Head of caudate nucleus (tissue), 42 donors: Measurements from ENCODE around the gene EGLN1.

Experiments
- DNase-seq, 42 donors: peaks; one replicate each; pipeline versions ENCODE4 v3.0.0 to v3.0.0-alpha.2; 2020 to 2021; ENCODE audit warnings: mixed read lengths in 7 of 42
- intact Hi-C: fragments of 100-400 bp; cut with DNase I; formaldehyde crosslinking; loops from one replicate; pipeline ENCODE4 v1.15.0; 2022

EGLN1 gene

DNA sequence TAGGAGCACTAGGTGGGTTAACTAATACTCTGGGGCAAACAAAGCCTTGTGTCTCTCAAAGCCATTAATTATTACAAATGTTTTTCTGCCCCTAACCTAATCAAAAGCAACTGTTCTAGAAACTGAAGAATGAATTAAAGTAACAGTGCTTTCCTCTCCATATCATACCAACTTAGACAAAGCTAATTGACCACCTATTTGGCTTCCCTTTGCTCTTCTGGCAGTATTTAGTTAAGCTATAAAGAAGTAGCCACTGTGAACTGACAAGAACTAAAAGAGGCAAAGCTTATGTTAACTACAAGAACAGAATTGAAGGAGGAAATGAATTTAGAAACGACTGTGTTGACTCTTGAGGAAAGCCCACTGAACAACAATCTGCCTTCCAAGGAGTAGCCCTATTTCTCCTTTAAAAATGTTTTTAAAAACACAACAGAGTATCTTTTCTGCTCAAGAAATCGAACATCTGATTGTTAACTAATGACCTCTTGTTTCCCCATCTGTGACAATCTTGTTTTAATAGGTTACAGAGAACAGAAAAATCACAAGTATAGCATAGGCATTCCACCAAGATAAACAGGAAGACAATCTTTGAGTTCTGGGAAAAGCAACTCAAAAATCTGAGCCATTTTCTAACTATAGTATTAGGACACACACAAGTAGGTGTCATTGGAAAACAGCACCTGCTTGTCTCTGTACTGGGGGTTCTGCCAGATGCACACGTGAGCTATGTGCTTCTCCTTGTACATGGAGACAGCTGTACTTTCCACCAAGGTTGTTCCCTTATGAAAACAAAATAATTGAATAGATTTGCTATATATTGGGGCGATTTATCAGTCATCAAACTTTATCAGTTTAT lies 3.1 kb upstream of the EGLN1 start:
- intact Hi-C loops = loop anchor here (5.0 kb wide), 2 partner anchors 88 to 102 kb away; partner anchors contain the start of genes EXOC8, SPRTN and TSNAX
- no peak for DNase-seq

DNA sequence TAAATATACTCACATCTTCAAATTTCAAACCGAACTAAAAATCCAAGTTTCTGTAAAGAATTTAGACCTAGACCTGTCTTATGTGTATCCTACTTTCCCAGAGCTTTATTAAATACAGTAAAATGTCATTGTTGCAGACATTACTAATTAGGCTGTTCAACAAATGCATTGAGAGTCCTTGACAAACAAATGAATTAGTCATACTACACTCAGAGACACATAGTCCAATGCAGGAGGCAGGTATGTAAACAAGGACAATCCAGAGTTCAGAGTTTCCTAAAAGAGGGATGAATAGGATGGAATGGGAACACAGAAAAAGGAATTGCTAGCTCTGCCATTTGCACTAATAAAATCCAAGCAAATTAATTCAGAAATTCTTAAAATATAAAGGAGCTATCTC lies 1.6 kb upstream of the EGLN1 start:
- intact Hi-C loops = loop anchor here (5.0 kb wide), 2 partner anchors 86 to 104 kb away; partner anchors contain the start of genes EXOC8, SPRTN and TSNAX
- DNase-seq = no peak

DNA sequence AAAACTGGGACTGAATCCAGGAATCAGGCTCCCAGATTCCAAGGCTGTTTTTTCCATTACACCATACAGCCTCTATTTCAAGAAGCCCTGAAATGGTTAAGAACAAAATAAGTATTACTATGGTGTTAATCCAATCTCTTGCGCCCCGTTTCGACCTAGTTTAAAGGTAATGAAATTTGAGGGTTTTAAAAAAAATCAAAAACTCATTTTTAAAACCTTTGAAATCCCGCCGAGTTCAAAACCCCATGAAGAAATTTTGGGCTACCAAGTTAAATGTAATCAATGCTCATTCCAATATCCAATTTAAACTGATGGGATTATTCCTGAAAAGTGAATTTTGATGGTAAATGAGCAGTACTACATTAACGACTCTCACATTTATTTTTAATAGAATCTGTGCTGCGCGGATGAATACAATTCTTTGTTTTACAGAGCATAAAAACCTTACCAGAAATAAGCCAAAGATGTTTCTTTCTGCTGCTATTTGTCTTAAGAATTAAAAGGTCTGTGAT lies 767 bp upstream of the EGLN1 start:
- DNase-seq = no peak
- intact Hi-C loops = loop anchor here (5.0 kb wide), 2 partner anchors 86 to 104 kb away; partner anchors contain the start of genes EXOC8, SPRTN and TSNAX

- DNase-seq = peak in 32 of 42 donors; percentile 10 to 65 (median 40)
- intact Hi-C loops = loop anchor here (5.0 kb wide), 2 partner anchors 84 to 106 kb away; partner anchors contain the start of genes EXOC8, SPRTN and TSNAX
Observed at GRCh38 chr1:231421546-231421970, 529 bp downstream of the EGLN1 start.

DNA sequence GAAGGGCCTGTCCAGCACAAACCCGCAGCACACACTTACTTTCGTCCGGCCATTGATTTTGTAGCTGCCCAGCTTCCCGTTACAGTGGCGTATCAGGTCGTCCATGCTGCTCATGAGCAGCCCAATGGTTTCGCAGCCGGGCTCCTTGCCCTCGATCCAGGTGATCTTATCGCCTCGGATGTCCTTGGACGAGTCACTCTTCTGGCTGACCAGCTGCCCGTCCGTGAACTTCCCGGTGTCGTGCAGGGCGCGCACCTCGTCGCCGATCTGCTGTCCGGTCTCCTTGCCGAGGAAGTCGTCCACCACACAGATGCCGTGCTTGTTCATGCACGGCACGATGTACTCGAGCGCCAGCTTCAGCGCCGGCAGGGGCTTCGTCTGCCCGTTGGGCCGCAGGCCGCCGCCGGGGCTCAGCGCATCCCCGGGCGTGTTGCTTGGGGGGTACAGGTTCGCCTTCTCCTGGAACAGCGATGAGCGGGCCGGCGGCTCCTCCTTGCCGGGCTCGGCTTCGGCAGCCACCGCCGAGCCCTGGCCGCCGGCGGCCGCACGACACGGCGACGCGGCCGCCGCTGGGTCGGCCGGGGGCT lies 1.0 kb downstream of the EGLN1 start:
- intact Hi-C loops = loop anchor here (5.0 kb wide), 2 partner anchors 84 to 106 kb away; partner anchors contain the start of genes EXOC8, SPRTN and TSNAX
- peak in 40 of 42 donors; percentile 10 to 65 (median 38) for DNase-seq

- peak in 1 of 42 donors; percentile 15 for DNase-seq
- intact Hi-C loops = loop anchor here (5.0 kb wide), 2 partner anchors 83 to 107 kb away; partner anchors contain the start of genes EXOC8, SPRTN and TSNAX
Observed at GRCh38 chr1:231420299-231420958, 1.7 kb downstream of the EGLN1 start.

DNA sequence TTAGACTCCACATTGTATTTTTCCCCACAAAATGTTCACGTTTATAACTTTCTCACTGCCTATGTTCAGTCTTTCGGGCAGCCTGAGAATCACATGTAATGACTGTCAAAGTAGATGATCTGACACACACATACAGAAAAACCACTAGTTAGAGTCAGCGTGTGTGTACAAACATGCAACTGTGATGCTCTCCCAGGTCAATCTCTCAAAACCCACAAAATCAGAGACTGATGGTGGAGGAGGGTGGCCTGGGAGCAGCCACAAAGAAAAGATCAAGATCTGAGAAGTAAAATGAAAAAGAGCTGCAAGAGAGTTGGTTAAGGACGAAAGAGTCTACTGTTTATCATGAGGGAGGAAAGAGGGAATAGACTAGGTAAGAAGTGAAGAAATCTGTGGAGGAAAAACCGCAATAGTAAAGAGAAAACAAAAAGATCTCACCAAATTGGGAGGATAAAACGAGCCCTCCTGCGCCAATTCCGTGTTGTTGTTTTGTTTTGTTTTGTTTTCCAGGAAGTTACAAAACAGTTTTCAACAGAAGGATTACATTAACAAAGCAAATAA lies 2.3 kb downstream of the EGLN1 start:
- intact Hi-C loops = loop anchor here (5.0 kb wide), 2 partner anchors 83 to 107 kb away; partner anchors contain the start of genes EXOC8, SPRTN and TSNAX
- DNase-seq = no peak

DNA sequence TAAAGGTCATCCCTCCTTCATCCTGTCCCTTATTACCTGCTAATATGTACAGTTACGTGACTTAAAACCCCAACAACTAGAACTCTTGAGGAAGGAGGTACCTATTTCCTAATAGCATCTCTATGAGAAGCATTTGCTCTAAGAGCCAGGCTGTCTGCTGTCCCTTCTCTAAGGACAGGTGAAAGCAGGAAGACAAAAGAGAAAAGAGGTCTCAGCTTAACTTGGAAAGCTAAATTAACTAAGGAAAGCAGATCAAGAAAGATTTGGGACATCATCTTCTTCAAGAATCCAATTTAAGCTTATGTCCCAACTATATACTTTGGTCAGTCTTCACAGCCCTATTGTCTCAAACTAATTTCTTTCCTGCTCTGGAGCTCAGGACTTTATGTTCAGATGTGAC lies 2.9 kb downstream of the EGLN1 start:
- intact Hi-C loops = no loop called here
- DNase-seq = no peak

GRCh38 chr1:231418741-231419107 lies 3.4 kb downstream of the EGLN1 start:
- no peak for DNase-seq
- intact Hi-C loops = no loop called here

- intact Hi-C loops = no loop called here
Observed at GRCh38 chr1:231418101-231418740, 3.9 kb downstream of the EGLN1 start.

GRCh38 chr1:231417513-231417912 lies 4.6 kb downstream of the EGLN1 start:
- intact Hi-C loops = no loop called here
- DNase-seq = no peak

More at GRCh38 chr1:231418101-231418740, 3.9 kb downstream of the EGLN1 start:
- DNase-seq = no peak

DNA sequence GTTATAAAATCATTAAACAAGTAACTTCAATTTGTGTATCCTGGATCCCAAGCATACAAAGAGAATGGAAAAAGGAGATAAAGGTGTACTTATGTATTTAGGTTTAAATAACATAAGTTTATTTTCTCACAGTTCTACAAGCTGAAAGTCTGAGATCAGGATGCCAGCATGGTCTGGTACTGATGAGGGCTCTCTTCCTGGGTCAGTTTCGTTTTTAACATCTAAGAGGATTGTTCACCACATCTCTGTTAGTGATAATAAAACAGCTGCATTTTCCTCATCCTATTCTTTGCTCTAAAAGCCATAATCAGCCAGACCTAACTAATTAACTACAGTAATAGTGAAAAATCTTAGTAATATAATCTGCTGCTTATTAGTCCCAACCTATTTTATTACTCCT lies 5.2 kb downstream of the EGLN1 start:
- intact Hi-C loops = no loop called here
- DNase-seq = no peak

DNA sequence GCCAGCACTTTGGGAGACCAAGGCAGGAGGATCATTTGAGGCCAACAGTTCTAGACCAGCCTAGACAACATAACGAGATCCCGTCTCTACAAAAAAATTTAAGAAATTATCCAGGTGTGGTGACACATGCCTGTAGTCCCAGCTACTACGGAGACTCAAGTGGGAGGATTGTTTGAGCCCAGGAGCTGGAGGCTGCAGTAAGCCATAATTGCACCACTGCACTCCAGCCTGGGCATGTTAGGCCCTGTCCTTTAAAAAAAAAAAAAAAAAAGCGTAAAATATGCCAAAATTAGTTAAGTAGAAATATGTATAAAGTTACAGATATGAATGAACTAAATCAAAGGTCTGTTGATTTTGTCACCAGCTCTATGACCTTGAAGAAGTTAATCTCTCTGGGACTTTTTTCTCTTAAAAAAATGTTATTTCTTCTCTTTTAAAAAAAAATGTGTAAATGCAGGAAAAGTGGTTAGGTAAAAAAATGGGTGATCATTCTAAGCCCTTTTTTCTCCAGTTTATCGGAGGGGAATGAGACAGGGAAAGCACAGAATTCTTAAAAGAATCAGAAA lies 7.0 kb downstream of the EGLN1 start:
- no peak for DNase-seq
- intact Hi-C loops = no loop called here

DNA sequence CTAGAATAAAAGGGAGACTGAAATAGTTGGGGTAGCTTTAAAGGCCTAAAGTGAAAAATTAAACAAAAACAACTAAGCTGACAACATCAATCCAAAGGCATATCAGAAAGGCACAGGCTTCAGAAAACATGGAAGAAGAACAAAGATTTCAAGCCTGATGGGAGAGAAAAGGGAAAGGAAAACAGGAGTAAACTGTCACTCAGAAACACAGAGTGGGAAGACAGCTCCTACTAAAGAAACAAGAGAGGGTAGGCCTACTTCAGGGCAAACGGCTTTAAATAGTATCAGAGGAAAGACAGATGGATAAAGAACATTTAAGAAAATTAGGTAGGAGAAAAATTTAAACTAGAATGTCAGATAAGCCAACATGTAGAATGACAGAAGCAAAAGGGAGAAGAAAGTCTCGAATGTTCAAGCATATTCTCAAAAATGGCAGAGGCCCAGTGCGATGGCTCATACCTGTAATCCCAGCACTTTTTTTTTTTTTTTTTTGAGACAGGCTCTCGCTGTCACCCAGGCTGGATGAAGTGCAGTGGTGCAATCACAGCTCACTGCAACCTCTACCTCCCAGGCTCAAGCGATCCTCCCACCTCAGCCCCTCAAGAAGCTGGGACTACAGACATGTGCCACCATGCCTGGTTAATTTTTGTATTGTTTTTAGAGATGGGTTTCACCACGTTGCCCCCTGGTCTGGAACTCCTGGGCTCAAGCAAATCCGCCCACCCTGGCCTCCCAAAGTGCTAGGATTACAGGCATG lies 7.6 kb downstream of the EGLN1 start:
- intact Hi-C loops = no loop called here
- DNase-seq = peak in 1 of 42 donors; percentile 11

DNA sequence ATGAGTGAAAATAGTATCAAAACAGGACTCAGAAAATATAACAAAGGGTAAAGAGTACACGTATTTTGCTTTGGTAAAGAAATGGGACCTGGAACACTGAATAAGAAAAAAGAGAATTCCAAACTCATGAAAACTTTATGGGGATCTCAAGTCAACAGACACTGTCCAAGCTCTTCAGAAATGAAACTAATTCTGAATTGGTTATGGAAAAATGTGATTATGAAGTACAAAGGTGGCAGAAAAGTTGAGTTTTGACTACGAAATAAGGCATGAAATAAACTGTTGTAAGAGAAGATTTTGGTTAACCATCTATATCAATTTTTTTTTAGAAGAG lies 8.4 kb downstream of the EGLN1 start:
- intact Hi-C loops = no loop called here
- no peak for DNase-seq

- no peak for DNase-seq
- intact Hi-C loops = no loop called here
Observed at GRCh38 chr1:231411036-231411531, 11.0 kb downstream of the EGLN1 start.

- no peak for DNase-seq
Observed at GRCh38 chr1:231410036-231410612, 12.0 kb downstream of the EGLN1 start.

More at GRCh38 chr1:231410036-231410612, 12.0 kb downstream of the EGLN1 start:
- intact Hi-C loops = no loop called here
